Chondrocyte (in vitro differentiated cells): ENCODE results near the gene CNKSR1. TPM values are rescaled to one million over a fixed set of nuclear protein-coding genes. Genes with fewer than 3 reads are reported as not detected.

Experiments
- DNase-seq: peaks from one replicate; pipeline ENCODE4 v3.0.0; 2021; ENCODE audit warnings: mixed read lengths, low spot score
- H3K27ac Mint-ChIP-seq: one replicate; pipeline ENCODE4 v1.8.0; 2021; ENCODE audit warnings: mild to moderate bottlenecking, moderate library complexity, mixed read lengths; ENCODE audit not compliant: unreplicated experiment
- H3K27me3 Mint-ChIP-seq: 2 replicates; pipeline ENCODE4 v1.8.0; 2021; ENCODE audit warnings: low read depth, mixed read lengths
- H3K36me3 Mint-ChIP-seq: 2 replicates; pipeline ENCODE4 v1.8.0; 2021; ENCODE audit warnings: low read depth, mixed read lengths
- H3K4me1 Mint-ChIP-seq: 2 replicates; pipeline ENCODE4 v1.8.0; 2021; ENCODE audit warnings: low read depth, mild to moderate bottlenecking, mixed read lengths
- H3K4me3 Mint-ChIP-seq: one replicate; pipeline ENCODE4 v1.8.0; 2021; ENCODE audit warnings: mild to moderate bottlenecking, moderate library complexity, mixed read lengths; ENCODE audit not compliant: unreplicated experiment
- H3K9me3 Mint-ChIP-seq: 2 replicates; pipeline ENCODE4 v1.8.0; 2021; ENCODE audit warnings: low read depth, mixed read lengths
- CTCF ChIP-seq: fragments of 200-600 bp; sonication (generic); IDR thresholded peaks from 2 replicates; pipeline ENCODE4 v1.5.0; 2021; ENCODE audit warnings: antibody characterized with exemption, mild to moderate bottlenecking, moderate library complexity
- total RNA-seq: library from RNA; stranded (reverse); gene quantifications from 3 replicates; pipeline ENCODE4 v1.2.1, GENCODE V29; 2021

Gene CNKSR1
- total RNA-seq, 1 donor from 2014 or later = 0.80 TPM

GRCh38 chr1:26161415-26162219, 15.7 kb upstream of the CNKSR1 start:
- Mint-ChIP-seq H3K4me3 (peak overlapping the region; percentile 69), H3K27me3 (no peaks in the 10 kb centered on the region), H3K27ac (no peak overlapping the region), H3K36me3 (no peaks in the 10 kb centered on the region), H3K4me1 (peaks cover 20% of the 10 kb centered on the region), H3K9me3 (no peaks in the 10 kb centered on the region)
- peak; percentile 79 for DNase-seq
- peak; percentile 69 for TF ChIP-seq CTCF

- no peaks in the 10 kb centered on the region for H3K9me3 Mint-ChIP-seq
Observed at GRCh38 chr1:26162220-26162709, 15.0 kb upstream of the CNKSR1 start.

GRCh38 chr1:26163684-26164035, 13.6 kb upstream of the CNKSR1 start:
- no peaks in the 10 kb centered on the region for H3K9me3 Mint-ChIP-seq
- no peak for TF ChIP-seq CTCF
- H3K27ac Mint-ChIP-seq = no peak overlapping the region
- H3K4me3 Mint-ChIP-seq = peak overlapping the region; percentile 33
- peaks cover 17% of the 10 kb centered on the region for H3K4me1 Mint-ChIP-seq
- no peaks in the 10 kb centered on the region for H3K36me3 Mint-ChIP-seq
- no peaks in the 10 kb centered on the region for H3K27me3 Mint-ChIP-seq
- peak; percentile 17 for DNase-seq

More at GRCh38 chr1:26162220-26162709, 15.0 kb upstream of the CNKSR1 start:
- H3K4me1 Mint-ChIP-seq = peaks cover 18% of the 10 kb centered on the region
- no peak for TF ChIP-seq CTCF
- H3K4me3 Mint-ChIP-seq = peak overlapping the region; percentile 69
- H3K36me3 Mint-ChIP-seq = no peaks in the 10 kb centered on the region
- H3K27ac Mint-ChIP-seq = no peak overlapping the region
- no peaks in the 10 kb centered on the region for H3K27me3 Mint-ChIP-seq
- DNase-seq = no peak

GRCh38 chr1:26164036-26164860, 13.0 kb upstream of the CNKSR1 start:
- Mint-ChIP-seq H3K4me1 (peaks cover 11% of the 10 kb centered on the region), H3K9me3 (no peaks in the 10 kb centered on the region), H3K27ac (no peak overlapping the region), H3K4me3 (peak overlapping the region; percentile 64), H3K36me3 (no peaks in the 10 kb centered on the region), H3K27me3 (no peaks in the 10 kb centered on the region)
- DNase-seq = peak; percentile 90
- peak; percentile 89 for TF ChIP-seq CTCF
